ENCODE data around the gene PLA2G6.

DNA sequence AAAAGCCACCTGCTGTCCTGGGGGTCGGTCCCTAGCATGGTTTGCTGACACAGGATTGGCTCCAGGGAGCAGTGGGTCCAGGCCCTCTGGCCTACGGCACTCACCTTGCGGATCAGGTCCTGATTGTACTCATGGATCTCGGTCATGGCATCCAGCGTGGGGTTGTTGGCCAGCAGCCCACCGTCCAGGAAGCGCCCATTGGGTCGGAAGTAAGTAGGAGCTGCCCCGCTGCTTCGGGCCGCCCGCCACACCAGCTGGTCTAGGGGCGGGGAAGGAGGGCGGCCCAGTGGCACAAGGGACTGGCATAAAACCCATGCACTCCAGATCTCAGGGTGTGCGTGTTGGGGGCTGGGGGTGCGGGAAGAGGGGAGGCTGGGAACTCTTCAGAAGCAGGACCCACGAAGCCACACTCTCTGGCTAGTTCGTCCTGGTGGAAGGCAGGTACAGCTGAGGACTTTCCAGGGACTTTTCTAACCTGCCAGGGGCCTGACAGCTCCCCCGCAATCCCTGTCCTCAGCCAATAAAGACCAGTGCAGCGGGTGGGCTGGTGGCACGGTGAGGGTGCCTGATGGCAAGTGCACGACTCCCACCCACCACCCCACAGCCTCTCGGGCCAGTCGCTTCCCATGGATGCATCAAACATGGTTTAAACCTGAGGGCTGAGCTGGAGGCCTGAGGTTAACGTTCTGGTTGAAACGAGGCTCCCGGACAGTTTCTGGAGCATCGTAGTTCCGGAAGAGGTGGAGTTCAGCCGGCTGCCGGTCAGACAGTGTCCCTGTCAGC, 66.0 kb downstream of the PLA2G6 start:
- TF ChIP-seq EP300 (IDR thresholded peaks at IDR 0.05) (no peak), POLR2A (IDR thresholded peaks at IDR 0.05) (no peak)
- TF ChIP-seq, protein P1, sequence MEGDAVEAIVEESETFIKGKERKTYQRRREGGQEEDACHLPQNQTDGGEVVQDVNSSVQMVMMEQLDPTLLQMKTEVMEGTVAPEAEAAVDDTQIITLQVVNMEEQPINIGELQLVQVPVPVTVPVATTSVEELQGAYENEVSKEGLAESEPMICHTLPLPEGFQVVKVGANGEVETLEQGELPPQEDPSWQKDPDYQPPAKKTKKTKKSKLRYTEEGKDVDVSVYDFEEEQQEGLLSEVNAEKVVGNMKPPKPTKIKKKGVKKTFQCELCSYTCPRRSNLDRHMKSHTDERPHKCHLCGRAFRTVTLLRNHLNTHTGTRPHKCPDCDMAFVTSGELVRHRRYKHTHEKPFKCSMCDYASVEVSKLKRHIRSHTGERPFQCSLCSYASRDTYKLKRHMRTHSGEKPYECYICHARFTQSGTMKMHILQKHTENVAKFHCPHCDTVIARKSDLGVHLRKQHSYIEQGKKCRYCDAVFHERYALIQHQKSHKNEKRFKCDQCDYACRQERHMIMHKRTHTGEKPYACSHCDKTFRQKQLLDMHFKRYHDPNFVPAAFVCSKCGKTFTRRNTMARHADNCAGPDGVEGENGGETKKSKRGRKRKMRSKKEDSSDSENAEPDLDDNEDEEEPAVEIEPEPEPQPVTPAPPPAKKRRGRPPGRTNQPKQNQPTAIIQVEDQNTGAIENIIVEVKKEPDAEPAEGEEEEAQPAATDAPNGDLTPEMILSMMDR (IDR thresholded peaks at IDR 0.05): no peak

Measured in stomach (tissue), 4 donors.